ENCODE results near the gene TREX2.

DNA sequence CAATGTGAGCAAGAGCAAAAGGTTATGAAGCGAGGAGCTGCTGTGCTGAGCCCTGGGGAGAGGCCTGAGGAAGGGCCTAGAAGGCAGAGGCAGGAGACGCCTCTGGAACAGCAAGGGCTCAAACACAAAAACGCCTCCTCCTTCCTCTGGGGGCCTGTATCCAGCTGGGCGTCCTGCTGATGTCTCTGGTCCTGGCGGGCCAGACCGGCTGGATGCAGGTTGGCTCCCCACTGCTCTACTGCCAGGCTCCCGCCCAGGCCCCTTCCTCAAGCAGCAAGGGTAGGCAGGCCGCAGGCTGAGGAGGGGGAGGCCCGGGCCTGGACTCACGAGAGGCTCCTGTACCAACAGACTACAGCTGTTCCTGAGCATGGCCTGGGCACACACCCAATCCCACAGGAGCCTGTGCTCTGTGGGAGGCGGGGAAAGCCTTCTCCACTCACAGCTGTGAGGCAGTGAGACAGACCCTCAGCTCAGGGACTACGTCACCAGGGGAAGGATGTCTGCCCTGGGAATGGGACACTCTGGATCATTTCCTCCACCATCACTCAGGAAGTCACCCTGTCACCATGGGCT, 22.2 kb upstream of the TREX2 start:
- TF ChIP-seq TAF1 (IDR thresholded peaks at IDR 0.05; ENCODE audit: borderline replicate concordance, low read depth, low read length) (no peak), BCL11A (IDR thresholded peaks at IDR 0.05; ENCODE audit: low read depth, low read length) (no peak), CREB1 (IDR thresholded peaks at IDR 0.05; ENCODE audit: low read depth) (no peak), FOXM1 (IDR thresholded peaks at IDR 0.05; ENCODE audit: low read depth, low read length) (no peak), EGR1 (IDR thresholded peaks at IDR 0.05; ENCODE audit: borderline replicate concordance in 1 of 2, low read depth in 2 of 2, low read length in 2 of 2) (no peak), POLR2A (IDR thresholded peaks at IDR 0.05; ENCODE audit: low read depth, low read length) (no peak), EZH2 (IDR thresholded peaks at IDR 0.05; ENCODE audit: borderline replicate concordance, control insufficient read depth, low read depth, low read length) (no peak), RB1 (IDR thresholded peaks at IDR 0.05; ENCODE audit: borderline replicate concordance) (no peak), SREBF1 (IDR thresholded peaks at IDR 0.05; ENCODE audit: low read length) (no peak), SREBF2 (IDR thresholded peaks at IDR 0.05; ENCODE audit: low read length) (no peak)
- TF ChIP-seq, protein P1, sequence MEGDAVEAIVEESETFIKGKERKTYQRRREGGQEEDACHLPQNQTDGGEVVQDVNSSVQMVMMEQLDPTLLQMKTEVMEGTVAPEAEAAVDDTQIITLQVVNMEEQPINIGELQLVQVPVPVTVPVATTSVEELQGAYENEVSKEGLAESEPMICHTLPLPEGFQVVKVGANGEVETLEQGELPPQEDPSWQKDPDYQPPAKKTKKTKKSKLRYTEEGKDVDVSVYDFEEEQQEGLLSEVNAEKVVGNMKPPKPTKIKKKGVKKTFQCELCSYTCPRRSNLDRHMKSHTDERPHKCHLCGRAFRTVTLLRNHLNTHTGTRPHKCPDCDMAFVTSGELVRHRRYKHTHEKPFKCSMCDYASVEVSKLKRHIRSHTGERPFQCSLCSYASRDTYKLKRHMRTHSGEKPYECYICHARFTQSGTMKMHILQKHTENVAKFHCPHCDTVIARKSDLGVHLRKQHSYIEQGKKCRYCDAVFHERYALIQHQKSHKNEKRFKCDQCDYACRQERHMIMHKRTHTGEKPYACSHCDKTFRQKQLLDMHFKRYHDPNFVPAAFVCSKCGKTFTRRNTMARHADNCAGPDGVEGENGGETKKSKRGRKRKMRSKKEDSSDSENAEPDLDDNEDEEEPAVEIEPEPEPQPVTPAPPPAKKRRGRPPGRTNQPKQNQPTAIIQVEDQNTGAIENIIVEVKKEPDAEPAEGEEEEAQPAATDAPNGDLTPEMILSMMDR (IDR thresholded peaks at IDR 0.05 in 2 of 3, conservative IDR thresholded peaks at IDR 0.05 in 1 of 3; ENCODE audit: control insufficient read depth in 2 of 3, extremely low read depth in 1 of 3, insufficient read depth in 1 of 3, low read depth in 3 of 3, low read length in 3 of 3) = no peak
